ENCODE measurements around the gene SRSF4. TPM values are rescaled to one million over a fixed set of nuclear protein-coding genes. Genes with fewer than 3 reads are reported as not detected.

SRSF4 gene
- total RNA-seq, 3 donors from 2014 or later (not counting 1 experiment from before 2014, with no cell fraction given), result 90.2 to 114 (median 101) TPM

DNA sequence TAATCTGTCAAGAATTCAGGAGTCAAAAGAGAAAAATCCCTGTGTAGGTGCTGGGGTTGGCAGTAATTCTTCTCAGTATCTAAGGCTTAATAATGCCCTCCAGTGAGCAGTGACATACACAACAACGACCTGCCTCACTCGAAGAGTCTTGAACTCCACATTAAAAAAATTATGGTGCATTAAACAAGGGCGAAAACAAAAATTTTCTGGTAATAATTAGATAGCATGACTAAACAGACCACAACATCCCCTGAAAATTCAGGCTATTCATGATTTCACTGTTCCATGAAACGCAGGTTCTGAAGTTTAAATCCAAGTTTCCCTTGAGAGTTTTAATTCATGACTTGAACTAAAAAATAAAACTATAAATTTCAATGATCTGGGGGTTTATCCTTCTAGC lies 5.1 kb downstream of the SRSF4 start:
- no peaks in the 10 kb centered on the region for H3K9me3 Mint-ChIP-seq
- H3K27me3 Mint-ChIP-seq (ENCODE audit: low read depth in 2 of 2), result no peaks in the 10 kb centered on the region
- TF ChIP-seq CTCF (IDR thresholded peaks at IDR 0.05), result no peak
- Histone ChIP-seq H3K4me1 (ENCODE audit: control insufficient read depth, insufficient read depth, low read length) (peaks cover 26% of the 10 kb centered on the region), H3K36me3 (ENCODE audit: control insufficient read depth, insufficient read depth, low read length) (peaks cover 6% of the 10 kb centered on the region), H3K27me3 (ENCODE audit: control insufficient read depth, insufficient read depth, low read length) (no peaks in the 10 kb centered on the region), H3K9me3 (ENCODE audit: control insufficient read depth, insufficient read depth, low read length) (no peaks in the 10 kb centered on the region), H3K4me3 (ENCODE audit: low read length) (no peak overlapping the region), H3K27ac (ENCODE audit: low read length) (no peak overlapping the region)
- no peak overlapping the region for H3K4me3 Mint-ChIP-seq
- H3K36me3 Mint-ChIP-seq, result no peaks in the 10 kb centered on the region
- WGBS (ENCODE audit: insufficient coverage), result no CpG with 5 or more reads among the region's 4 CpGs
- peaks cover 52 to 58% of the 10 kb centered on the region in 2 donors for H3K4me1 Mint-ChIP-seq
- no peak for ATAC-seq
- no peak for DNase-seq
- intact Hi-C loops (cut with micrococcal nuclease), result no loop called here
- peak overlapping the region; percentile 94 to 95 for H3K27ac Mint-ChIP-seq

DNA sequence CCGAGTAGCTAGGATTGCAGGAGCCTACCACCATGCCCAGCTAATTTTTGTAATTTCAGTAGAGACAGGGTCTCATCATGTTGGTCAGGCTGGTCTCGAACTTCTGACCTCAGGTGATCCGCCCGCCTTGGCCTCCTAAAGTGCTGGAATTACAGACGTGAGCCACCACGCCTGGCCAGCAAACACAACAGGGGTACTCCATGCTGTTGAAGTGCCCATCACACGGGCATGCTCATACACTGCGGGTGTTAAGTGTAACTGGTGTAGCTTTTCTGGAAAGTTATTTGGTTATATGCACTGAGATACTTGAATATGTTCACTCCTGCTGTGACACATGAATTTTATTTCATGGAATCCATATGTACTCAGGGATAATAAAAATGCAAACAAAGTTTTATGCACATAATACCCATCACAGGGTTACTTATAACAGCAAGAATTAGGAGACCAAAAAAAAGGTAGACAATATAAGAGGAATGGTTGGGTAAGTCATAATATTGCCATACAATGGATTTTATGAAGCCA lies 9.2 kb downstream of the SRSF4 start:
- peaks cover 60% of the 10 kb centered on the region in 2 donors for H3K4me1 Mint-ChIP-seq
- H3K36me3 Mint-ChIP-seq, result no peaks in the 10 kb centered on the region
- no peak overlapping the region for H3K4me3 Mint-ChIP-seq
- Histone ChIP-seq H3K27me3 (ENCODE audit: control insufficient read depth, insufficient read depth, low read length) (no peaks in the 10 kb centered on the region), H3K9me3 (ENCODE audit: control insufficient read depth, insufficient read depth, low read length) (no peaks in the 10 kb centered on the region), H3K27ac (ENCODE audit: low read length) (no peak overlapping the region), H3K4me3 (ENCODE audit: low read length) (no peak overlapping the region), H3K4me1 (ENCODE audit: control insufficient read depth, insufficient read depth, low read length) (peaks cover 13% of the 10 kb centered on the region), H3K36me3 (ENCODE audit: control insufficient read depth, insufficient read depth, low read length) (peaks cover 3% of the 10 kb centered on the region)
- DNase-seq (no peak), ATAC-seq (no peak)
- 92% methylated on average over 8 of the region's 8 CpGs for WGBS (ENCODE audit: insufficient coverage)
- TF ChIP-seq CTCF (IDR thresholded peaks at IDR 0.05), result no peak
- H3K27ac Mint-ChIP-seq, result peak overlapping the region in 1 of 2 donors; percentile 41
- intact Hi-C loops (cut with micrococcal nuclease), result no loop called here
- no peaks in the 10 kb centered on the region for H3K9me3 Mint-ChIP-seq
- no peaks in the 10 kb centered on the region for H3K27me3 Mint-ChIP-seq (ENCODE audit: low read depth in 2 of 2)

DNA sequence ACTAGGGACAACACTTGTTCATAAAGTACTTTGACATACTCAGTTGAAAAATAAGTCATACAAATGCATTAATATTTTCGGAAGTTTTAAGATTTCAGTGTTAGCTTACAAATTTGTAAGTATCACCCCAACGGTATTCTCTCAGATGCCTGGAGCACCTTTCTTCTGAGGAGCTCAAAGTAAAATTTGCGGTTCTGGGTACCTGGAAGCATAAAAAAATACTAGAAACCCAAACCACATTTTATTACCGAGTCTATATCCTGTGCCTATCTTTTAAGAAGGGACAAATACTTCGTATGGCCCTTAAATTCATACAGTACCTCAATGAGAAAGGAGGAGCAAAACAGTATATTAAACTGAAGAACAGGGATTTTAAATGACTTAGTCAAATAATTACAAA lies 10.2 kb downstream of the SRSF4 start:
- ATAC-seq, result no peak
- Histone ChIP-seq H3K4me3 (ENCODE audit: low read length) (no peak overlapping the region), H3K9me3 (ENCODE audit: control insufficient read depth, insufficient read depth, low read length) (no peaks in the 10 kb centered on the region), H3K4me1 (ENCODE audit: control insufficient read depth, insufficient read depth, low read length) (peaks cover 11% of the 10 kb centered on the region), H3K27ac (ENCODE audit: low read length) (no peak overlapping the region), H3K36me3 (ENCODE audit: control insufficient read depth, insufficient read depth, low read length) (peaks cover 9% of the 10 kb centered on the region), H3K27me3 (ENCODE audit: control insufficient read depth, insufficient read depth, low read length) (no peaks in the 10 kb centered on the region)
- Mint-ChIP-seq H3K36me3 (no peaks in the 10 kb centered on the region), H3K4me1 (peaks cover 57 to 63% of the 10 kb centered on the region in 2 donors), H3K27me3 (ENCODE audit: low read depth in 2 of 2) (no peaks in the 10 kb centered on the region), H3K9me3 (no peaks in the 10 kb centered on the region), H3K27ac (peak overlapping the region; percentile 67 to 74), H3K4me3 (no peak overlapping the region)
- WGBS (ENCODE audit: insufficient coverage), result 81% methylated on average over 3 of the region's 5 CpGs
- no peak for DNase-seq
- TF ChIP-seq CTCF (IDR thresholded peaks at IDR 0.05), result no peak
- intact Hi-C loops (cut with micrococcal nuclease), result no loop called here

- ATAC-seq (no peak), DNase-seq (no peak)
- no peak for TF ChIP-seq CTCF (IDR thresholded peaks at IDR 0.05)
- Histone ChIP-seq H3K27ac (ENCODE audit: low read length) (no peak overlapping the region), H3K36me3 (ENCODE audit: control insufficient read depth, insufficient read depth, low read length) (peaks cover 14% of the 10 kb centered on the region), H3K27me3 (ENCODE audit: control insufficient read depth, insufficient read depth, low read length) (no peaks in the 10 kb centered on the region), H3K4me3 (ENCODE audit: low read length) (no peak overlapping the region), H3K9me3 (ENCODE audit: control insufficient read depth, insufficient read depth, low read length) (no peaks in the 10 kb centered on the region), H3K4me1 (ENCODE audit: control insufficient read depth, insufficient read depth, low read length) (peaks cover 12% of the 10 kb centered on the region)
- Mint-ChIP-seq H3K4me3 (peak overlapping the region; percentile 60), H3K27ac (peak overlapping the region; percentile 67 to 74), H3K36me3 (no peaks in the 10 kb centered on the region), H3K4me1 (peaks cover 58 to 64% of the 10 kb centered on the region in 2 donors), H3K9me3 (no peaks in the 10 kb centered on the region), H3K27me3 (ENCODE audit: low read depth in 2 of 2) (no peaks in the 10 kb centered on the region)
- WGBS (ENCODE audit: insufficient coverage), result 42% methylated on average over 3 of the region's 3 CpGs
- intact Hi-C loops (cut with micrococcal nuclease), result no loop called here
Observed at GRCh38 chr1:29171089-29171488, 10.6 kb downstream of the SRSF4 start.

Measured in natural killer cell (primary cell).